ENCODE results near the gene ARHGAP5. TPM values are rescaled to one million over a fixed set of nuclear protein-coding genes. Genes with fewer than 3 reads are reported as not detected.

Gene ARHGAP5
- total RNA-seq, 3 donors from 2014 or later (not counting 1 experiment from before 2014, with no cell fraction given), result 31.5 to 45.8 (median 41.1) TPM

- H3K27me3 ChIP-seq (ENCODE audit: control insufficient read depth, insufficient read depth, low read length), result no peaks in the 10 kb centered on the region
- peaks cover 8% of the 10 kb centered on the region for H3K36me3 Mint-ChIP-seq
- DNase-seq (no peak), ATAC-seq (no peak)
- no peak for TF ChIP-seq CTCF (IDR thresholded peaks at IDR 0.05)
- no peak overlapping the region for H3K27ac Mint-ChIP-seq
- no peak overlapping the region for H3K27ac ChIP-seq (ENCODE audit: low read length)
- no CpG with 5 or more reads among the region's 2 CpGs for WGBS (ENCODE audit: insufficient coverage)
- no peak overlapping the region for H3K4me3 Mint-ChIP-seq
- no peaks in the 10 kb centered on the region for H3K9me3 Mint-ChIP-seq
- H3K4me1 Mint-ChIP-seq, result no peaks in the 10 kb centered on the region
- no peaks in the 10 kb centered on the region for H3K27me3 Mint-ChIP-seq (ENCODE audit: low read depth in 2 of 2)
- H3K36me3 ChIP-seq (ENCODE audit: control insufficient read depth, insufficient read depth, low read length), result peaks cover 2% of the 10 kb centered on the region
- intact Hi-C loops (cut with micrococcal nuclease), result no loop called here
- no peak overlapping the region for H3K4me3 ChIP-seq (ENCODE audit: low read length)
- peaks cover 9% of the 10 kb centered on the region for H3K9me3 ChIP-seq (ENCODE audit: control insufficient read depth, insufficient read depth, low read length)
- H3K4me1 ChIP-seq (ENCODE audit: control insufficient read depth, insufficient read depth, low read length), result no peaks in the 10 kb centered on the region
Observed at GRCh38 chr14:32136027-32136825, 59.1 kb downstream of the ARHGAP5 start.

GRCh38 chr14:32137313-32137712 is 60.2 kb downstream of the ARHGAP5 start:
- ATAC-seq, result no peak
- peaks cover 15% of the 10 kb centered on the region for H3K36me3 Mint-ChIP-seq
- no peak overlapping the region for H3K27ac Mint-ChIP-seq
- 100% methylated on average over 3 of the region's 4 CpGs for WGBS (ENCODE audit: insufficient coverage)
- no peak for TF ChIP-seq CTCF (IDR thresholded peaks at IDR 0.05)
- H3K4me3 ChIP-seq (ENCODE audit: low read length), result no peak overlapping the region
- H3K27me3 Mint-ChIP-seq (ENCODE audit: low read depth in 2 of 2), result no peaks in the 10 kb centered on the region
- peaks cover 9% of the 10 kb centered on the region for H3K9me3 ChIP-seq (ENCODE audit: control insufficient read depth, insufficient read depth, low read length)
- DNase-seq, result no peak
- no peaks in the 10 kb centered on the region for H3K9me3 Mint-ChIP-seq
- no peaks in the 10 kb centered on the region for H3K4me1 ChIP-seq (ENCODE audit: control insufficient read depth, insufficient read depth, low read length)
- H3K27ac ChIP-seq (ENCODE audit: low read length), result no peak overlapping the region
- H3K4me1 Mint-ChIP-seq, result no peaks in the 10 kb centered on the region
- H3K4me3 Mint-ChIP-seq, result no peak overlapping the region
- intact Hi-C loops (cut with micrococcal nuclease), result no loop called here
- H3K27me3 ChIP-seq (ENCODE audit: control insufficient read depth, insufficient read depth, low read length), result no peaks in the 10 kb centered on the region
- H3K36me3 ChIP-seq (ENCODE audit: control insufficient read depth, insufficient read depth, low read length), result peaks cover 2% of the 10 kb centered on the region

- Histone ChIP-seq H3K27me3 (ENCODE audit: control insufficient read depth, insufficient read depth, low read length) (no peaks in the 10 kb centered on the region), H3K9me3 (ENCODE audit: control insufficient read depth, insufficient read depth, low read length) (peaks cover 9% of the 10 kb centered on the region), H3K4me3 (ENCODE audit: low read length) (no peak overlapping the region), H3K27ac (ENCODE audit: low read length) (no peak overlapping the region), H3K36me3 (ENCODE audit: control insufficient read depth, insufficient read depth, low read length) (peaks cover 2% of the 10 kb centered on the region), H3K4me1 (ENCODE audit: control insufficient read depth, insufficient read depth, low read length) (no peaks in the 10 kb centered on the region)
- no peaks in the 10 kb centered on the region for H3K27me3 Mint-ChIP-seq (ENCODE audit: low read depth in 2 of 2)
- DNase-seq (no peak), ATAC-seq (no peak)
- H3K27ac Mint-ChIP-seq, result no peak overlapping the region
- no CpG with 5 or more reads among the region's 1 CpG for WGBS (ENCODE audit: insufficient coverage)
- H3K4me1 Mint-ChIP-seq, result no peaks in the 10 kb centered on the region
- TF ChIP-seq CTCF (IDR thresholded peaks at IDR 0.05), result no peak
- H3K9me3 Mint-ChIP-seq, result no peaks in the 10 kb centered on the region
- peaks cover 15% of the 10 kb centered on the region for H3K36me3 Mint-ChIP-seq
- H3K4me3 Mint-ChIP-seq, result no peak overlapping the region
- intact Hi-C loops (cut with micrococcal nuclease), result no loop called here
Observed at GRCh38 chr14:32137892-32138291, 60.8 kb downstream of the ARHGAP5 start.

- H3K4me1 ChIP-seq (ENCODE audit: control insufficient read depth, insufficient read depth, low read length), result no peaks in the 10 kb centered on the region
- peaks cover 9% of the 10 kb centered on the region for H3K9me3 ChIP-seq (ENCODE audit: control insufficient read depth, insufficient read depth, low read length)
- H3K27me3 ChIP-seq (ENCODE audit: control insufficient read depth, insufficient read depth, low read length), result no peaks in the 10 kb centered on the region
- intact Hi-C loops (cut with micrococcal nuclease), result no loop called here
- Mint-ChIP-seq H3K4me3 (no peak overlapping the region), H3K27ac (no peak overlapping the region), H3K9me3 (no peaks in the 10 kb centered on the region), H3K4me1 (no peaks in the 10 kb centered on the region), H3K27me3 (ENCODE audit: low read depth in 2 of 2) (no peaks in the 10 kb centered on the region), H3K36me3 (peaks cover 8% of the 10 kb centered on the region)
- ATAC-seq (no peak), DNase-seq (no peak)
- peaks cover 4% of the 10 kb centered on the region for H3K36me3 ChIP-seq (ENCODE audit: control insufficient read depth, insufficient read depth, low read length)
- H3K4me3 ChIP-seq (ENCODE audit: low read length), result no peak overlapping the region
- 100% methylated on average over 1 of the region's 1 CpG for WGBS (ENCODE audit: insufficient coverage)
- H3K27ac ChIP-seq (ENCODE audit: low read length), result no peak overlapping the region
- TF ChIP-seq CTCF (IDR thresholded peaks at IDR 0.05), result no peak
Observed at GRCh38 chr14:32142341-32142740, 65.2 kb downstream of the ARHGAP5 start.

Measured in natural killer cell (primary cell).